C4-2B (cell line): ENCODE results near the gene PCP4.

Experiments used
- ZFX ChIP-seq: fragments of 450-650 bp; IDR thresholded peaks from 2 replicates; pipeline ENCODE4 v1.6.1; 2017
- TF ChIP-seq, protein P1 (sequence below): fragments of 450-650 bp; conservative IDR thresholded peaks from 2 replicates; pipeline ENCODE4 v1.5.1; 2017; ENCODE audit warnings: mild to moderate bottlenecking

DNA sequence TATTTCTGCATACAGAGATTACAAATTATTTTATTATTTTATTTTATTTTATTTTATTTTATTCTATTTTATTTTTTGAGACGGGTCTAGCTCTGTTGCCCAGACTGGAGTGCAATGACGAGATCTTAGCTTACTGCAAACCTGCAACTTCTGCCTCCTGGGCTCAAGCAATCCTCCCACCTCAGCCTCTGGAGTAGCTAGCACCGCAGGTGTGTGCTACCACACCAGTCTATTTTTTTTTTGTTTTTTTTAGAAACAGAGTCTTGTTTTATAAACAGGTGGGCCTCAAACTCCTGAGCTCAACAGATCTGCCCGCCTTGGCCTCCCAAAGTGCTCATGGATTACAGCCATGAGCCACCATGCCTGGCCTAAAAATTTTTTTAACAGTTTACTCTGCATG lies 88.1 kb downstream of the PCP4 start:
- TF ChIP-seq, protein P1, sequence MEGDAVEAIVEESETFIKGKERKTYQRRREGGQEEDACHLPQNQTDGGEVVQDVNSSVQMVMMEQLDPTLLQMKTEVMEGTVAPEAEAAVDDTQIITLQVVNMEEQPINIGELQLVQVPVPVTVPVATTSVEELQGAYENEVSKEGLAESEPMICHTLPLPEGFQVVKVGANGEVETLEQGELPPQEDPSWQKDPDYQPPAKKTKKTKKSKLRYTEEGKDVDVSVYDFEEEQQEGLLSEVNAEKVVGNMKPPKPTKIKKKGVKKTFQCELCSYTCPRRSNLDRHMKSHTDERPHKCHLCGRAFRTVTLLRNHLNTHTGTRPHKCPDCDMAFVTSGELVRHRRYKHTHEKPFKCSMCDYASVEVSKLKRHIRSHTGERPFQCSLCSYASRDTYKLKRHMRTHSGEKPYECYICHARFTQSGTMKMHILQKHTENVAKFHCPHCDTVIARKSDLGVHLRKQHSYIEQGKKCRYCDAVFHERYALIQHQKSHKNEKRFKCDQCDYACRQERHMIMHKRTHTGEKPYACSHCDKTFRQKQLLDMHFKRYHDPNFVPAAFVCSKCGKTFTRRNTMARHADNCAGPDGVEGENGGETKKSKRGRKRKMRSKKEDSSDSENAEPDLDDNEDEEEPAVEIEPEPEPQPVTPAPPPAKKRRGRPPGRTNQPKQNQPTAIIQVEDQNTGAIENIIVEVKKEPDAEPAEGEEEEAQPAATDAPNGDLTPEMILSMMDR, result no peak
- TF ChIP-seq ZFX, result no peak
